Gastroesophageal sphincter (tissue), 3 donors: ENCODE data around the gene CXXC5.

Source experiments
- POLR2A ChIP-seq, 2 donors: fragments of 450-650 bp; IDR thresholded peaks; one replicate each; pipeline ENCODE4 v1.6.1; 2017; ENCODE audit warnings: antibody characterized with exemption in 2 of 2, mild to moderate bottlenecking in 2 of 2, moderate library complexity in 1 of 2
- TF ChIP-seq, protein P1 (sequence below), 4 experiments: fragments of 200-600 bp in 2 of 4; fragments of 450-650 bp in 2 of 4; sonication (generic) in 1 of 4; IDR thresholded peaks; one replicate each; pipeline ENCODE4 v1.5.1; 2017 to 2019; ENCODE audit warnings: antibody characterized with exemption in 4 of 4, mild to moderate bottlenecking in 2 of 4, moderate library complexity in 2 of 4

DNA sequence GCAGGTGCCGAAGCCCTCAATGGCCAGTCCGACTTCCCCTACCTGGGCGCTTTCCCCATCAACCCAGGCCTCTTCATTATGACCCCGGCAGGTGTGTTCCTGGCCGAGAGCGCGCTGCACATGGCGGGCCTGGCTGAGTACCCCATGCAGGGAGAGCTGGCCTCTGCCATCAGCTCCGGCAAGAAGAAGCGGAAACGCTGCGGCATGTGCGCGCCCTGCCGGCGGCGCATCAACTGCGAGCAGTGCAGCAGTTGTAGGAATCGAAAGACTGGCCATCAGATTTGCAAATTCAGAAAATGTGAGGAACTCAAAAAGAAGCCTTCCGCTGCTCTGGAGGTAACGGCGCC is 32.9 kb downstream of the CXXC5 start:
- TF ChIP-seq POLR2A (IDR thresholded peaks at IDR 0.05): no peak
- TF ChIP-seq, protein P1, sequence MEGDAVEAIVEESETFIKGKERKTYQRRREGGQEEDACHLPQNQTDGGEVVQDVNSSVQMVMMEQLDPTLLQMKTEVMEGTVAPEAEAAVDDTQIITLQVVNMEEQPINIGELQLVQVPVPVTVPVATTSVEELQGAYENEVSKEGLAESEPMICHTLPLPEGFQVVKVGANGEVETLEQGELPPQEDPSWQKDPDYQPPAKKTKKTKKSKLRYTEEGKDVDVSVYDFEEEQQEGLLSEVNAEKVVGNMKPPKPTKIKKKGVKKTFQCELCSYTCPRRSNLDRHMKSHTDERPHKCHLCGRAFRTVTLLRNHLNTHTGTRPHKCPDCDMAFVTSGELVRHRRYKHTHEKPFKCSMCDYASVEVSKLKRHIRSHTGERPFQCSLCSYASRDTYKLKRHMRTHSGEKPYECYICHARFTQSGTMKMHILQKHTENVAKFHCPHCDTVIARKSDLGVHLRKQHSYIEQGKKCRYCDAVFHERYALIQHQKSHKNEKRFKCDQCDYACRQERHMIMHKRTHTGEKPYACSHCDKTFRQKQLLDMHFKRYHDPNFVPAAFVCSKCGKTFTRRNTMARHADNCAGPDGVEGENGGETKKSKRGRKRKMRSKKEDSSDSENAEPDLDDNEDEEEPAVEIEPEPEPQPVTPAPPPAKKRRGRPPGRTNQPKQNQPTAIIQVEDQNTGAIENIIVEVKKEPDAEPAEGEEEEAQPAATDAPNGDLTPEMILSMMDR (IDR thresholded peaks at IDR 0.05): no peak
